Right renal pelvis (tissue), 4 donors: ENCODE measurements around the gene ZEB2. TPM values are rescaled to one million over a fixed set of nuclear protein-coding genes. Genes with fewer than 3 reads are reported as not detected.

Experiments used
- DNase-seq, 4 donors: peaks; one replicate each; pipeline ENCODE4 v3.0.0-alpha.2; 2013; ENCODE audit warnings: low read depth in 4 of 4, low spot score in 3 of 4, missing footprints in 1 of 4
- polyA plus RNA-seq, 4 donors: library from polyadenylated mRNA; unstranded; fragments of 120-200 nt; gene quantifications; one replicate each; pipeline ENCODE4 v1.2.1, GENCODE V29; 2013; ENCODE audit not compliant: insufficient read length in 4 of 4

The ZEB2 gene
- polyA plus RNA-seq, 4 donors: 113 to 148 (median 138) TPM

- no peak for DNase-seq
Measured at GRCh38 chr2:144455987-144456386, 63.9 kb downstream of the ZEB2 start.

GRCh38 chr2:144454466-144455287 is 65.2 kb downstream of the ZEB2 start:
- no peak for DNase-seq

- DNase-seq: no peak
Measured at GRCh38 chr2:144453486-144454158, 66.3 kb downstream of the ZEB2 start.

GRCh38 chr2:144452989-144453336 is 67.0 kb downstream of the ZEB2 start:
- no peak for DNase-seq

GRCh38 chr2:144452169-144452988 is 67.5 kb downstream of the ZEB2 start:
- DNase-seq: no peak

- DNase-seq: no peak
Measured at GRCh38 chr2:144451443-144451842, 68.5 kb downstream of the ZEB2 start.

GRCh38 chr2:144449028-144449406 is 70.9 kb downstream of the ZEB2 start:
- DNase-seq: no peak

GRCh38 chr2:144448389-144449027 is 71.4 kb downstream of the ZEB2 start:
- DNase-seq: no peak

GRCh38 chr2:144447535-144447934 is 72.4 kb downstream of the ZEB2 start:
- DNase-seq: no peak

- no peak for DNase-seq
Measured at GRCh38 chr2:144446136-144446535, 73.8 kb downstream of the ZEB2 start.

GRCh38 chr2:144445196-144445595 is 74.7 kb downstream of the ZEB2 start:
- DNase-seq: no peak

GRCh38 chr2:144443837-144444817 is 75.8 kb downstream of the ZEB2 start:
- no peak for DNase-seq

GRCh38 chr2:144441711-144442141 is 78.2 kb downstream of the ZEB2 start:
- no peak for DNase-seq

- no peak for DNase-seq
Measured at GRCh38 chr2:144439993-144440392, 79.9 kb downstream of the ZEB2 start.

GRCh38 chr2:144438801-144439631 is 80.9 kb downstream of the ZEB2 start:
- no peak for DNase-seq

GRCh38 chr2:144437636-144438035 is 82.3 kb downstream of the ZEB2 start:
- no peak for DNase-seq

- DNase-seq: no peak
Measured at GRCh38 chr2:144434425-144435222, 85.3 kb downstream of the ZEB2 start.

- no peak for DNase-seq
Measured at GRCh38 chr2:144432921-144433320, 87.0 kb downstream of the ZEB2 start.
